ENCODE results near the gene ADGRF1. TPM values are rescaled to one million over a fixed set of nuclear protein-coding genes. Genes with fewer than 3 reads are reported as not detected.

Gene ADGRF1
- total RNA-seq, 4 donors from 2014 or later, result not detected

- DNase-seq (ENCODE audit: low spot score in 2 of 2), result no peak
- Histone ChIP-seq H3K4me1 (peaks cover 0 to 5% (median 0%) of the 10 kb centered on the region in 4 donors), H3K27me3 (no peaks in the 10 kb centered on the region), H3K4me3 (no peak overlapping the region), H3K36me3 (no peaks in the 10 kb centered on the region), H3K27ac (no peak overlapping the region), H3K9me3 (no peaks in the 10 kb centered on the region)
- TF ChIP-seq CTCF (IDR thresholded peaks at IDR 0.05), result no peak
- no peak for TF ChIP-seq POLR2A (IDR thresholded peaks at IDR 0.05)
- no peak for TF ChIP-seq EP300 (IDR thresholded peaks at IDR 0.05)
- 90% methylated on average over 5 of the region's 5 CpGs for WGBS, 2 donors
These were observed 80.4 kb downstream of the ADGRF1 start for GRCh38 chr6:46961711-46962110.

- no peak for DNase-seq (ENCODE audit: low spot score in 2 of 2)
- no peaks in the 10 kb centered on the region for H3K36me3 ChIP-seq
These were observed 80.9 kb downstream of the ADGRF1 start for GRCh38 chr6:46961232-46961631.

GRCh38 chr6:46959419-46959818, 82.7 kb downstream of the ADGRF1 start:
- H3K27ac ChIP-seq, result no peak overlapping the region
- H3K4me3 ChIP-seq, result no peak overlapping the region
- peaks cover 0 to 5% (median 0%) of the 10 kb centered on the region in 4 donors for H3K4me1 ChIP-seq
- H3K27me3 ChIP-seq, result no peaks in the 10 kb centered on the region
- no peaks in the 10 kb centered on the region for H3K36me3 ChIP-seq
- no peaks in the 10 kb centered on the region for H3K9me3 ChIP-seq
- no peak for DNase-seq (ENCODE audit: low spot score in 2 of 2)
- TF ChIP-seq EP300 (IDR thresholded peaks at IDR 0.05), result no peak
- no peak for TF ChIP-seq CTCF (IDR thresholded peaks at IDR 0.05)
- TF ChIP-seq POLR2A (IDR thresholded peaks at IDR 0.05), result no peak

More at GRCh38 chr6:46961232-46961631, 80.9 kb downstream of the ADGRF1 start:
- TF ChIP-seq CTCF (IDR thresholded peaks at IDR 0.05) (no peak), POLR2A (IDR thresholded peaks at IDR 0.05) (no peak), EP300 (IDR thresholded peaks at IDR 0.05) (no peak)
- Histone ChIP-seq H3K27ac (no peak overlapping the region), H3K27me3 (no peaks in the 10 kb centered on the region), H3K4me1 (peaks cover 0 to 5% (median 0%) of the 10 kb centered on the region in 4 donors), H3K4me3 (no peak overlapping the region), H3K9me3 (no peaks in the 10 kb centered on the region)

GRCh38 chr6:46956409-46956808, 85.7 kb downstream of the ADGRF1 start:
- no peak for DNase-seq (ENCODE audit: low spot score in 2 of 2)
- no peak overlapping the region for H3K4me3 ChIP-seq
- H3K4me1 ChIP-seq, result no peaks in the 10 kb centered on the region
- 94 to 96% methylated on average over 6 of the region's 6 CpGs for WGBS, 2 donors
- H3K36me3 ChIP-seq, result no peaks in the 10 kb centered on the region
- H3K9me3 ChIP-seq, result no peaks in the 10 kb centered on the region
- H3K27ac ChIP-seq, result no peak overlapping the region
- no peak for TF ChIP-seq EP300 (IDR thresholded peaks at IDR 0.05)
- no peak for TF ChIP-seq CTCF (IDR thresholded peaks at IDR 0.05)
- TF ChIP-seq POLR2A (IDR thresholded peaks at IDR 0.05), result no peak
- H3K27me3 ChIP-seq, result no peaks in the 10 kb centered on the region

- no peak overlapping the region for H3K27ac ChIP-seq
- peak overlapping the region in 1 of 4 donors; percentile 22 for H3K4me3 ChIP-seq
- H3K36me3 ChIP-seq, result no peaks in the 10 kb centered on the region
- DNase-seq (ENCODE audit: low spot score in 2 of 2), result no peak
- TF ChIP-seq POLR2A (IDR thresholded peaks at IDR 0.05) (no peak), CTCF (IDR thresholded peaks at IDR 0.05) (no peak), EP300 (IDR thresholded peaks at IDR 0.05) (no peak)
- no peaks in the 10 kb centered on the region for H3K9me3 ChIP-seq
- H3K4me1 ChIP-seq, result peaks cover 0 to 9% (median 0%) of the 10 kb centered on the region in 4 donors
- no peaks in the 10 kb centered on the region for H3K27me3 ChIP-seq
- WGBS, 2 donors, result 44 to 63% methylated on average over 4 of the region's 4 CpGs
These were observed 87.2 kb downstream of the ADGRF1 start for GRCh38 chr6:46954837-46955451.

Data from tibial nerve (tissue), 4 donors.